Naive thymus-derived CD4-positive, alpha-beta T cell (primary cell): ENCODE data around the gene TMEM82. TPM values are rescaled to one million over a fixed set of nuclear protein-coding genes. Genes with fewer than 3 reads are reported as not detected.

Source experiments
- ATAC-seq: fragments of 150-1000 bp; cut with Tn5 transposase; 2 replicates; pipeline ENCODE4 v1.10.0; 2021; ENCODE audit warnings: mild to moderate bottlenecking, moderate library complexity
- CTCF ChIA-PET: fragments of 350-600 bp; sonication (Branson Sonifier 250); formaldehyde crosslinking; loops from one replicate; lab custom pipeline; 2021; ENCODE audit warnings: antibody characterized with exemption; lab: Charles Lee
- POLR2A ChIA-PET: fragments of 350-600 bp; sonication (Branson Sonifier 250); formaldehyde crosslinking; loops from one replicate; lab custom pipeline; 2021; ENCODE audit warnings: antibody characterized with exemption, inconsistent platforms; lab: Charles Lee
- DNase-seq, 9 donors: peaks; one replicate each; pipeline versions ENCODE4 v3.0.0 to v3.0.0-alpha.2; 2020 to 2022; ENCODE audit warnings: mixed read lengths in 1 of 9
- H3K27ac ChIP-seq: one replicate; pipeline ENCODE4 v1.7.0; 2013; ENCODE audit warnings: mild to moderate bottlenecking, low read depth, low read length, moderate library complexity
- H3K27me3 ChIP-seq, 2 donors: one replicate each; pipeline ENCODE4 v1.7.0; 2013; ENCODE audit warnings: low read length in 2 of 2, mild to moderate bottlenecking in 2 of 2, moderate library complexity in 2 of 2; ENCODE audit not compliant: control insufficient read depth in 2 of 2, insufficient read depth in 2 of 2
- H3K36me3 ChIP-seq, 3 experiments: 1 replicate in 2 of 3; 2 replicates in 1 of 3; pipeline ENCODE4 v1.7.0; 2013; ENCODE audit warnings: low read length in 3 of 3, mild to moderate bottlenecking in 3 of 3, moderate library complexity in 1 of 3; ENCODE audit not compliant: insufficient read depth in 3 of 3, control insufficient read depth in 2 of 3
- H3K4me1 ChIP-seq, 2 donors: one replicate each; pipeline ENCODE4 v1.7.0; 2013; ENCODE audit warnings: low read length in 2 of 2, mild to moderate bottlenecking in 2 of 2, moderate library complexity in 1 of 2; ENCODE audit not compliant: control insufficient read depth in 2 of 2, insufficient read depth in 2 of 2
- H3K4me3 ChIP-seq: 2 replicates; pipeline ENCODE4 v1.7.0; 2013; ENCODE audit warnings: mild to moderate bottlenecking, low read length
- H3K9me3 ChIP-seq, 3 experiments: 1 replicate in 2 of 3; 2 replicates in 1 of 3; pipeline ENCODE4 v1.7.0; 2013; ENCODE audit warnings: low read length in 3 of 3; ENCODE audit not compliant: control insufficient read depth in 2 of 3
- H3K27ac Mint-ChIP-seq, 9 donors: one replicate each; pipeline ENCODE4 v1.8.0; 2020 to 2022; ENCODE audit warnings: mixed read lengths in 9 of 9, mild to moderate bottlenecking in 8 of 9, moderate library complexity in 5 of 9, inconsistent platforms in 2 of 9
- H3K27me3 Mint-ChIP-seq, 5 donors: one replicate each; pipeline ENCODE4 v1.8.0; 2021 to 2022; ENCODE audit warnings: mixed read lengths in 5 of 5, mild to moderate bottlenecking in 1 of 5
- H3K36me3 Mint-ChIP-seq, 5 donors: one replicate each; pipeline ENCODE4 v1.8.0; 2020 to 2022; ENCODE audit warnings: mixed read lengths in 5 of 5, mild to moderate bottlenecking in 3 of 5, inconsistent platforms in 1 of 5
- H3K4me1 Mint-ChIP-seq, 7 donors: one replicate each; pipeline ENCODE4 v1.8.0; 2020 to 2022; ENCODE audit warnings: mixed read lengths in 7 of 7, mild to moderate bottlenecking in 3 of 7, inconsistent platforms in 1 of 7
- H3K4me3 Mint-ChIP-seq, 10 donors: one replicate each; pipeline ENCODE4 v1.8.0; 2020 to 2022; ENCODE audit warnings: mild to moderate bottlenecking in 10 of 10, mixed read lengths in 10 of 10, moderate library complexity in 6 of 10, inconsistent platforms in 2 of 10
- H3K9me3 Mint-ChIP-seq, 11 donors: one replicate each; pipeline ENCODE4 v1.8.0; 2020 to 2022; ENCODE audit warnings: mixed read lengths in 11 of 11, mild to moderate bottlenecking in 4 of 11, inconsistent platforms in 1 of 11, moderate library complexity in 1 of 11
- intact Hi-C, 2 donors: fragments of 100-400 bp; cut with micrococcal nuclease; formaldehyde crosslinking; loops; one replicate each; pipeline ENCODE4 v1.15.1; 2023
- polyA plus RNA-seq, 2 donors: library from polyadenylated mRNA; unstranded; fragments of 300-500 nt; fragmentation: Illumina TruSeq; gene quantifications; one replicate each; pipeline ENCODE4 v1.2.3, GENCODE V29; 2021
- total RNA-seq, 6 experiments: library from RNA in 5 of 6; stranded (reverse) in 5 of 6; gene quantifications; 1 replicate in 5 of 6; 2 replicates in 1 of 6; pipeline ENCODE4 v1.2.3 and lab custom pipeline; 2021 to 2026

The TMEM82 gene
- total and polyA plus RNA-seq, 7 experiments from 2014 or later = not detected

DNA sequence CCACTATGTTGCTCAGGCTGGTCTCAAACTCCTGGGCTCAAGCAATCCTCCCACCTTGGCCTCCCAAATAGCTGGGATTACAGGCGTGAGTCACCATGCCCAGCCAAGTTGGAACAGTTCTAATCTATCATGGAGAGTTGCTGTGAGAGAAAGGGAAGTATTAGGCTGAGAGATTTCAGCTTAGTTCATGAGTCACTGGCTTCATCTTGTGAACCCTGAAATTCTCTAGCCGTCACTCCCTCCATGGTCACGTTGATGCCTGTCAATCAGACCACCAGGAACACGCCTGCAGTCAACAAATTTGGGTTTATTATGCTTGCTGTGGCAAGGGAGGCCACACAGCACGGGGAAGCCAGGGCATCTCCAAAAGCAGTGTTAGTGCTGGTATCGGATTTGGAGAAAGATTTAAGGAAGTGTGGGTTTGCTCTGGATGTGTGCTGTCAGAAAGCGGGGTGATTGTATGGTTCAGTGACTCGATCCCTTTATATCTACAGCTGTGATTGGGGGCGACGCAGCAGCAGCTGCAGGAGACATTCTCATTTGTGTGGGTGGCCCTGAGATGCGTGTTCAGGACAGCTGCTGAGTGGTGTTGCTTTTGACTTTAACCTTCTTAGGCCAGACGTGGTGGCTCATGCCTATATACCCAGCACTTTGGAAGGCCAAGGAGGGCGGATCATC lies 46.5 kb downstream of the TMEM82 start:
- Histone ChIP-seq H3K9me3 (no peaks in the 10 kb centered on the region), H3K4me1 (no peaks in the 10 kb centered on the region), H3K36me3 (no peaks in the 10 kb centered on the region), H3K27ac (no peak overlapping the region), H3K4me3 (no peak overlapping the region), H3K27me3 (no peaks in the 10 kb centered on the region)
- Mint-ChIP-seq H3K27me3 (peaks cover 0 to 14% (median 4%) of the 10 kb centered on the region in 5 donors), H3K4me1 (peaks cover 2 to 6% (median 4%) of the 10 kb centered on the region in 7 donors), H3K27ac (peak overlapping the region in 1 of 9 donors; percentile 26), H3K4me3 (no peak overlapping the region), H3K9me3 (no peaks in the 10 kb centered on the region), H3K36me3 (no peaks in the 10 kb centered on the region)
- CTCF ChIA-PET = no interaction called here
- intact Hi-C loops = no loop called here
- peak; percentile 70 for ATAC-seq
- DNase-seq = no peak
- POLR2A ChIA-PET = interaction anchor here (0.6 kb wide), 2 partner anchors 188 to 655 kb away, joined by 3 read pairs; no protein-coding TSS in a partner anchor

GRCh38 chr1:15796086-15796462 lies 53.8 kb downstream of the TMEM82 start:
- no peaks in the 10 kb centered on the region for H3K36me3 Mint-ChIP-seq
- Histone ChIP-seq H3K36me3 (no peaks in the 10 kb centered on the region), H3K27me3 (no peaks in the 10 kb centered on the region), H3K27ac (no peak overlapping the region), H3K9me3 (no peaks in the 10 kb centered on the region), H3K4me3 (no peak overlapping the region), H3K4me1 (no peaks in the 10 kb centered on the region)
- ChIA-PET POLR2A (no interaction called here), CTCF (interaction anchor here (0.6 kb wide), 1 partner anchor 321 kb away, joined by 6 read pairs; no protein-coding TSS in a partner anchor)
- no peaks in the 10 kb centered on the region for H3K9me3 Mint-ChIP-seq
- no peak overlapping the region for H3K4me3 Mint-ChIP-seq
- H3K27ac Mint-ChIP-seq = peak overlapping the region in 1 of 9 donors; percentile 31
- peaks cover 2 to 6% (median 4%) of the 10 kb centered on the region in 7 donors for H3K4me1 Mint-ChIP-seq
- intact Hi-C loops = no loop called here
- DNase-seq (no peak), ATAC-seq (no peak)
- H3K27me3 Mint-ChIP-seq = peaks cover 0 to 3% (median 0%) of the 10 kb centered on the region in 5 donors

Other genes starting within 250 kb of the TMEM82 start
- gene CASP9, start 218.3 kb upstream of the TMEM82 start, total RNA-seq = 10 to 100 TPM; 14.7 to 22.2 (median 15.7) TPM
- 1 to 10 TPM; 9.0 to 9.3 TPM for gene CASP9, start 218.3 kb upstream of the TMEM82 start, polyA plus RNA-seq
- gene DNAJC16, start 215.7 kb upstream of the TMEM82 start, total RNA-seq = 10 to 100 TPM; 17.8 to 29.4 (median 25.0) TPM
- 10 to 100 TPM in 1 of 2 donors, 1 to 10 TPM in 1; 9.6 to 10.0 TPM for gene DNAJC16, start 215.7 kb upstream of the TMEM82 start, polyA plus RNA-seq
- gene AGMAT, start 157.4 kb upstream of the TMEM82 start, total RNA-seq = 10 to 100 TPM in 1 of 5 experiments, 1 to 10 TPM in 4; 6.4 to 21.5 (median 9.5) TPM
- 10 to 100 TPM; 14.5 to 16.9 TPM for gene AGMAT, start 157.4 kb upstream of the TMEM82 start, polyA plus RNA-seq
- gene DDI2, start 125.0 kb upstream of the TMEM82 start, total RNA-seq = 10 to 100 TPM; 24.5 to 46.8 (median 37.0) TPM
- gene DDI2, start 125.0 kb upstream of the TMEM82 start, polyA plus RNA-seq = 1 to 10 TPM; 3.2 to 6.7 TPM
- gene PLEKHM2, start 58.2 kb upstream of the TMEM82 start, total RNA-seq = 10 to 100 TPM; 53.6 to 78.6 (median 68.1) TPM
- 10 to 100 TPM in 1 of 2 donors, 1 to 10 TPM in 1; 4.3 to 10.0 TPM for gene PLEKHM2, start 58.2 kb upstream of the TMEM82 start, polyA plus RNA-seq
- 1 to 10 TPM; 1.5 to 4.6 (median 2.1) TPM for gene SLC25A34, start 6.2 kb upstream of the TMEM82 start, total RNA-seq
- gene SLC25A34, start 6.2 kb upstream of the TMEM82 start, polyA plus RNA-seq = under 1 TPM in 1 of 2 donors, not detected in 1; 0.08 TPM
- under 1 TPM in 2 of 5 experiments, not detected in 3; 0.27 to 0.54 TPM for gene FBLIM1, start 16.3 kb downstream of the TMEM82 start, total RNA-seq
- gene FBLIM1, start 16.3 kb downstream of the TMEM82 start, polyA plus RNA-seq = under 1 TPM in 1 of 2 donors, not detected in 1; 0.41 TPM
- gene UQCRHL, start 65.2 kb downstream of the TMEM82 start, total RNA-seq = 1 to 10 TPM in 3 of 5 experiments, under 1 TPM in 2; 0.69 to 1.9 (median 1.4) TPM
- gene UQCRHL, start 65.2 kb downstream of the TMEM82 start, polyA plus RNA-seq = 1 to 10 TPM in 1 of 2 donors, under 1 TPM in 1; 0.43 to 1.1 TPM
- 10 to 100 TPM; 72.1 to 92.1 (median 82.9) TPM for gene SPEN, start 105.2 kb downstream of the TMEM82 start, total RNA-seq
- 10 to 100 TPM; 10.1 to 46.7 TPM for gene SPEN, start 105.2 kb downstream of the TMEM82 start, polyA plus RNA-seq
- gene ZBTB17, start 233.6 kb downstream of the TMEM82 start, total RNA-seq = 10 to 100 TPM; 47.3 to 85.1 (median 65.0) TPM
- 10 to 100 TPM; 11.2 to 33.7 TPM for gene ZBTB17, start 233.6 kb downstream of the TMEM82 start, polyA plus RNA-seq